ENCODE measurements around the gene CLDN16.

GRCh38 chr3:190443257-190443656, 55.3 kb downstream of the CLDN16 start:
- TF ChIP-seq TAF1 (IDR thresholded peaks at IDR 0.05; ENCODE audit: low read depth, low read length) = no peak
- no peak for TF ChIP-seq POLR2AphosphoS5 (IDR thresholded peaks at IDR 0.05; ENCODE audit: low read depth, low read length)
- no peak for TF ChIP-seq POLR2A (IDR thresholded peaks at IDR 0.05; ENCODE audit: low read depth, low read length)
- TF ChIP-seq SPI1 (IDR thresholded peaks at IDR 0.05; ENCODE audit: low read depth, low read length) = no peak
- no peak for TF ChIP-seq POU2F2 (IDR thresholded peaks at IDR 0.05; ENCODE audit: low read depth, low read length)

Data from GM12891 (cell line).